PC-3 (cell line): Measurements from ENCODE around the gene MACROD2. TPM values are rescaled to one million over a fixed set of nuclear protein-coding genes. Genes with fewer than 3 reads are reported as not detected.
A peak's percentile ranks its signal among the peaks of the same experiment; 100 is the strongest.

ENCODE experiments used
- ATAC-seq: fragments of 200-7000 bp; cut with Tn5 transposase; 2 replicates; pipeline ENCODE4 v1.9.1; 2020; ENCODE audit warnings: mild to moderate bottlenecking, moderate library complexity
- BruUV-seq: library from RNA; stranded (reverse); fragments of 400-500 nt; replicated peaks from 2 replicates; lab custom pipeline; 2021; lab: Mats Ljungman, UMichigan
- CTCF ChIA-PET: fragments of 300-600 bp; sonication (Branson Sonifier 250); formaldehyde crosslinking; loops from one replicate; lab custom pipeline; 2022; ENCODE audit warnings: antibody characterized with exemption; lab: Charles Lee
- POLR2A ChIA-PET: fragments of 300-600 bp; sonication (Branson Sonifier 250); formaldehyde crosslinking; loops from one replicate; lab custom pipeline; 2022; ENCODE audit warnings: antibody characterized with exemption; ENCODE audit not compliant: unreplicated experiment; lab: Charles Lee
- DNase-seq: peaks from one replicate; pipeline ENCODE4 v3.0.0-alpha.2; 2015
- H2AFZ ChIP-seq: fragments of 300-600 bp; sonication (generic); 2 replicates; pipeline ENCODE4 v1.6.0; 2016; ENCODE audit warnings: antibody characterized with exemption, low read length
- H3F3A ChIP-seq: fragments of 300-600 bp; sonication (generic); one replicate; pipeline ENCODE4 v1.6.0; 2017; ENCODE audit warnings: antibody characterized with exemption, low read length, control low read depth, mild to moderate bottlenecking; ENCODE audit not compliant: unreplicated experiment
- H3K27ac ChIP-seq: fragments of 300-600 bp; sonication (generic); 2 replicates; pipeline ENCODE4 v1.5.1; 2016; ENCODE audit warnings: mild to moderate bottlenecking, low read length
- H3K27me3 ChIP-seq: fragments of 300-600 bp; sonication (generic); 2 replicates; pipeline ENCODE4 v1.6.1; 2016; ENCODE audit warnings: low read length, mixed read lengths
- H3K36me3 ChIP-seq: fragments of 300-600 bp; sonication (generic); 2 replicates; pipeline ENCODE4 v1.6.1; 2016; ENCODE audit warnings: low read depth, mixed run types, low read length, mixed read lengths
- H3K4me1 ChIP-seq: fragments of 300-600 bp; sonication (generic); 2 replicates; pipeline ENCODE4 v1.5.1; 2016; ENCODE audit warnings: low read length; ENCODE audit not compliant: insufficient read depth
- H3K4me2 ChIP-seq: fragments of 300-600 bp; sonication (generic); 2 replicates; pipeline ENCODE4 v1.6.0; 2016; ENCODE audit warnings: low read length
- H3K4me3 ChIP-seq: fragments of 300-600 bp; sonication (generic); 2 replicates; pipeline ENCODE4 v1.5.1; 2016; ENCODE audit warnings: mild to moderate bottlenecking, low read length, mixed read lengths
- H3K79me2 ChIP-seq: fragments of 300-600 bp; sonication (generic); 2 replicates; pipeline ENCODE4 v1.6.1; 2017; ENCODE audit warnings: low read length, mixed read lengths
- H3K9ac ChIP-seq: fragments of 300-600 bp; sonication (generic); 2 replicates; pipeline ENCODE4 v1.6.0; 2016; ENCODE audit warnings: mild to moderate bottlenecking, low read length
- H3K9me2 ChIP-seq: fragments of 300-600 bp; sonication (generic); replicated peaks from 2 replicates; pipeline ENCODE4 v1.6.1; 2016; ENCODE audit warnings: mixed run types, low read length, mixed read lengths
- H3K9me3 ChIP-seq: fragments of 300-600 bp; sonication (generic); 2 replicates; pipeline ENCODE4 v1.6.1; 2016; ENCODE audit warnings: low read length, mixed read lengths
- H4K20me1 ChIP-seq: fragments of 300-600 bp; sonication (generic); 2 replicates; pipeline ENCODE4 v1.6.1; 2016; ENCODE audit warnings: low read length, mixed read lengths
- CTCF ChIP-seq: fragments of 300-600 bp; sonication (generic); conservative IDR thresholded peaks from 2 replicates; pipeline ENCODE4 v1.5.1; 2017; ENCODE audit warnings: antibody characterized with exemption, low read depth, mild to moderate bottlenecking, low read length
- EZH2 ChIP-seq: fragments of 300-600 bp; sonication (generic); IDR thresholded peaks from one replicate; pipeline ENCODE4 v1.6.1; 2017; ENCODE audit warnings: antibody characterized with exemption, mild to moderate bottlenecking, low read length; ENCODE audit not compliant: unreplicated experiment
- EZH2phosphoT487 ChIP-seq: fragments of 300-600 bp; sonication (generic); IDR thresholded peaks from 2 replicates; pipeline ENCODE4 v1.6.1; 2018; ENCODE audit warnings: mild to moderate bottlenecking, antibody characterized with exemption, low read length, borderline replicate concordance
- intact Hi-C: fragments of 100-400 bp; cut with micrococcal nuclease; formaldehyde crosslinking; loops from 2 replicates; pipeline ENCODE4 v1.9.0; 2023
- total RNA-seq: library from RNA; depleted of rRNA; stranded (reverse); fragments of >200 nt; gene quantifications from 2 replicates; pipeline ENCODE4 v1.2.3, GENCODE V29; 2014

The MACROD2 gene
- total RNA-seq, 1 experiment from 2014 or later: 3.1 TPM

GRCh38 chr20:15703171-15703911 lies 1708.0 kb downstream of the MACROD2 start:
- Histone ChIP-seq H3K4me1 (peaks cover 39% of the 10 kb centered on the region), H3K27ac (peak overlapping the region; percentile 88), H3K36me3 (no peaks in the 10 kb centered on the region), H2AFZ (no peak overlapping the region), H3K79me2 (no peaks in the 10 kb centered on the region), H4K20me1 (no peaks in the 10 kb centered on the region), H3K27me3 (no peaks in the 10 kb centered on the region), H3K4me3 (no peak overlapping the region), H3F3A (no peaks in the 10 kb centered on the region), H3K9me3 (no peaks in the 10 kb centered on the region), H3K9me2 (no peaks in the 10 kb centered on the region), H3K9ac (peak overlapping the region; percentile 57), H3K4me2 (peak overlapping the region; percentile 54)
- intact Hi-C loops: loop anchor here (1.0 to 5.0 kb wide), 5 partner anchors 30 to 227 kb away; no protein-coding TSS in a partner anchor
- ChIA-PET CTCF (no interaction called here), POLR2A (interaction anchor here (0.6 to 0.7 kb wide), 3 partner anchors 124 to 1065 kb away, joined by 3 to 4 read pairs (median 3); no protein-coding TSS in a partner anchor)
- ATAC-seq (peak; percentile 98), DNase-seq (peak; percentile 99)
- TSS peak; percentile 50 for BruUV-seq
- TF ChIP-seq EZH2phosphoT487: no peak
- no peak for TF ChIP-seq EZH2
- TF ChIP-seq CTCF: no peak

DNA sequence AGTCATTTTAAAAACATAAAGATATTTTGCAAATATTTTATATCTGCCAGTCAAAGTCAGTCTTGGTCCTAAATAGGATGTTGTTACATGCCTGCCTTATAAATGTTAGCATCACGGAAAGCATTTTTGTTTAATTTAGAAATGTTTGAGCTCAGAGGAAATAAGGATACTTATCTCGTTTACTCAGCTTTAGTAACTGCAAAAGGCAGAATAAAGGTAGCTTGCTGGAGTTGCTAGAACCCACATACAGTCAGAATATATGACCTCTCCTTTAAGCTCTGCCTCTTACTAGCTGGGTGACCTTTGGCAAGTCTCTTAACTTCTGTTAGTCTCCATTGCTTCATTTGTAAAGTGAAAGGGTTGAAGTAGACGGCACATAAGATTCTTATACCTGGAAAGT lies 1710.7 kb downstream of the MACROD2 start:
- Histone ChIP-seq H3K4me3 (no peak overlapping the region), H3K9ac (no peak overlapping the region), H3K9me2 (no peaks in the 10 kb centered on the region), H3K4me1 (peaks cover 35% of the 10 kb centered on the region), H2AFZ (no peak overlapping the region), H3K27ac (peak overlapping the region; percentile 5; the same call in 1 of the 2 replicates), H3K36me3 (no peaks in the 10 kb centered on the region), H3K27me3 (no peaks in the 10 kb centered on the region), H4K20me1 (no peaks in the 10 kb centered on the region), H3K79me2 (no peaks in the 10 kb centered on the region), H3F3A (no peaks in the 10 kb centered on the region), H3K4me2 (no peak overlapping the region), H3K9me3 (no peaks in the 10 kb centered on the region)
- no peak for ATAC-seq
- ChIA-PET POLR2A (interaction anchor here (0.6 kb wide), 1 partner anchor 399 kb away, joined by 5 read pairs; no protein-coding TSS in a partner anchor), CTCF (no interaction called here)
- intact Hi-C loops: no loop called here
- no peak for DNase-seq
- no TSS peak for BruUV-seq
- TF ChIP-seq EZH2phosphoT487 (no peak), EZH2 (no peak), CTCF (no peak)

- Histone ChIP-seq H3K9me3 (no peaks in the 10 kb centered on the region), H3K27ac (0 out of 2 replicates have a peak overlapping the region, but pooled peaks have one; percentile 5), H3F3A (no peaks in the 10 kb centered on the region), H3K9me2 (no peaks in the 10 kb centered on the region), H3K4me1 (peaks cover 35% of the 10 kb centered on the region), H3K4me2 (no peak overlapping the region), H2AFZ (no peak overlapping the region), H3K79me2 (no peaks in the 10 kb centered on the region), H3K9ac (no peak overlapping the region), H4K20me1 (no peaks in the 10 kb centered on the region), H3K4me3 (no peak overlapping the region), H3K36me3 (no peaks in the 10 kb centered on the region), H3K27me3 (no peaks in the 10 kb centered on the region)
- POLR2A ChIA-PET: interaction anchor here (0.6 kb wide), 1 partner anchor 398 kb away, joined by 5 read pairs; no protein-coding TSS in a partner anchor
- BruUV-seq: no TSS peak
- DNase-seq (peak; percentile 33), ATAC-seq (no peak)
- no peak for TF ChIP-seq EZH2phosphoT487
- no peak for TF ChIP-seq CTCF
- no peak for TF ChIP-seq EZH2
- CTCF ChIA-PET: no interaction called here
- intact Hi-C loops: no loop called here
These were observed 1711.4 kb downstream of the MACROD2 start for GRCh38 chr20:15706719-15707118.
